ENCODE results near the gene NUDT2.

Gene NUDT2

DNA sequence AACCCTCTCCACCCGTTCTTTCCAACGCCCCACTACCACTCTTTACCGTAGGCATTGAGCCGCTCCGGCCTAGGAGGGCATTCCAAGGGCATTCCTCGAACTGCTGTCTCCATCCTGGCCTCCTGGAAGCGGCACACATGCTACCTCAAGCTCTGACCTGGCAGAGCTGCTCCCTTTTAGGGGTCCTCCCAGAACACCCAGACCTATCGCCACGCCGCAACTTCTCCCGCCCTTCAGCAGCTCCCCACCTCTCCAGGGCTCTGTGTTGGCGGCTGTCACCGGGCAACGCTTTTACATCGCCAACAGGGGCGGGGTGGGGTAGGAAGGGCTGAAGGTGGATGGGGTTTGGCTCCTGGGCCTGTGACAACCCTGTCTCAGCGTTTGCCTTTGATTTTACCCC lies 52.0 kb downstream of the NUDT2 start:
- H3F3A ChIP-seq (ENCODE audit: control insufficient read depth, insufficient read depth): no peaks in the 10 kb centered on the region
- H3K9me3 ChIP-seq (ENCODE audit: control insufficient read depth, insufficient read depth, low read length): no peaks in the 10 kb centered on the region
- H4K20me1 ChIP-seq (ENCODE audit: control insufficient read depth, insufficient read depth, low read depth, low read length): no peaks in the 10 kb centered on the region
- peak overlapping the region; percentile 75 for H3K4me3 ChIP-seq (ENCODE audit: low read length)
- peak overlapping the region; percentile 85 for H3K4me2 ChIP-seq (ENCODE audit: low read length)
- H3K27ac ChIP-seq (ENCODE audit: low read depth, low read length): no peak overlapping the region
- H3K79me2 ChIP-seq (ENCODE audit: control insufficient read depth, low read length): no peaks in the 10 kb centered on the region
- peaks cover 19% of the 10 kb centered on the region for H3K27me3 ChIP-seq (ENCODE audit: control insufficient read depth, low read length)
- H3K9me2 ChIP-seq (replicated peaks; ENCODE audit: control insufficient read depth, low read length): no peaks in the 10 kb centered on the region
- TF ChIP-seq EZH2phosphoT487 (IDR thresholded peaks at IDR 0.05; ENCODE audit: borderline replicate concordance, low read length): no peak
- TF ChIP-seq, protein P1, sequence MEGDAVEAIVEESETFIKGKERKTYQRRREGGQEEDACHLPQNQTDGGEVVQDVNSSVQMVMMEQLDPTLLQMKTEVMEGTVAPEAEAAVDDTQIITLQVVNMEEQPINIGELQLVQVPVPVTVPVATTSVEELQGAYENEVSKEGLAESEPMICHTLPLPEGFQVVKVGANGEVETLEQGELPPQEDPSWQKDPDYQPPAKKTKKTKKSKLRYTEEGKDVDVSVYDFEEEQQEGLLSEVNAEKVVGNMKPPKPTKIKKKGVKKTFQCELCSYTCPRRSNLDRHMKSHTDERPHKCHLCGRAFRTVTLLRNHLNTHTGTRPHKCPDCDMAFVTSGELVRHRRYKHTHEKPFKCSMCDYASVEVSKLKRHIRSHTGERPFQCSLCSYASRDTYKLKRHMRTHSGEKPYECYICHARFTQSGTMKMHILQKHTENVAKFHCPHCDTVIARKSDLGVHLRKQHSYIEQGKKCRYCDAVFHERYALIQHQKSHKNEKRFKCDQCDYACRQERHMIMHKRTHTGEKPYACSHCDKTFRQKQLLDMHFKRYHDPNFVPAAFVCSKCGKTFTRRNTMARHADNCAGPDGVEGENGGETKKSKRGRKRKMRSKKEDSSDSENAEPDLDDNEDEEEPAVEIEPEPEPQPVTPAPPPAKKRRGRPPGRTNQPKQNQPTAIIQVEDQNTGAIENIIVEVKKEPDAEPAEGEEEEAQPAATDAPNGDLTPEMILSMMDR (IDR thresholded peaks at IDR 0.05; ENCODE audit: low read depth, low read length, poor library complexity, severe bottlenecking): no peak
- H3K4me1 ChIP-seq (ENCODE audit: control insufficient read depth, low read length): peaks cover 31% of the 10 kb centered on the region
- no peaks in the 10 kb centered on the region for H3K36me3 ChIP-seq (ENCODE audit: control insufficient read depth, low read length)

DNA sequence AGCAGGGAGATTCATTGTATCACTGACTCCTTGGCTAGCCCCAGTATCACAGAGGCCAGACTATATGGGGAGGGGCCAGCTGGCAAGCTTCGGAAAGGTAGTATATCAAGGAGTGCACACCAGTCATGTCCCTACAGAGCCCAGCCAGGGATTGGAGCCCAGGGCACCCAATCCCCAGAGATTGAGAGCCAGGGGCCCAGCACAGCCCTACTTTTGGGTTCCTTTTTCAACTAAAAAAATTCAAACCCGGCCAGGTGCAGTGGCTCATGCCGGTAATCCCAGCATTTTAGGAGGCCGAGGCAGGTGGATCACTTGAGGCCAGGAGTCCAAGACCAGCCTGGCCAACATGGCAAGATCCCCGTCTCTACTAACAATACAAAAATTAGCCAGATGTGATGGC lies 52.7 kb downstream of the NUDT2 start:
- H3K4me2 ChIP-seq (ENCODE audit: low read length): no peak overlapping the region
- H4K20me1 ChIP-seq (ENCODE audit: control insufficient read depth, insufficient read depth, low read depth, low read length): no peaks in the 10 kb centered on the region
- no peaks in the 10 kb centered on the region for H3K36me3 ChIP-seq (ENCODE audit: control insufficient read depth, low read length)
- H3F3A ChIP-seq (ENCODE audit: control insufficient read depth, insufficient read depth): no peaks in the 10 kb centered on the region
- H3K79me2 ChIP-seq (ENCODE audit: control insufficient read depth, low read length): no peaks in the 10 kb centered on the region
- no peaks in the 10 kb centered on the region for H3K9me2 ChIP-seq (replicated peaks; ENCODE audit: control insufficient read depth, low read length)
- no peak overlapping the region for H3K4me3 ChIP-seq (ENCODE audit: low read length)
- peaks cover 19% of the 10 kb centered on the region for H3K27me3 ChIP-seq (ENCODE audit: control insufficient read depth, low read length)
- no peak overlapping the region for H3K27ac ChIP-seq (ENCODE audit: low read depth, low read length)
- no peaks in the 10 kb centered on the region for H3K9me3 ChIP-seq (ENCODE audit: control insufficient read depth, insufficient read depth, low read length)
- peaks cover 29% of the 10 kb centered on the region for H3K4me1 ChIP-seq (ENCODE audit: control insufficient read depth, low read length)
- no peak for TF ChIP-seq EZH2phosphoT487 (IDR thresholded peaks at IDR 0.05; ENCODE audit: borderline replicate concordance, low read length)
- TF ChIP-seq, protein P1 (IDR thresholded peaks at IDR 0.05; ENCODE audit: low read depth, low read length, poor library complexity, severe bottlenecking): no peak

- H3F3A ChIP-seq (ENCODE audit: control insufficient read depth, insufficient read depth): no peaks in the 10 kb centered on the region
- H3K9me3 ChIP-seq (ENCODE audit: control insufficient read depth, insufficient read depth, low read length): no peaks in the 10 kb centered on the region
- no peak overlapping the region for H3K27ac ChIP-seq (ENCODE audit: low read depth, low read length)
- peaks cover 25% of the 10 kb centered on the region for H3K4me1 ChIP-seq (ENCODE audit: control insufficient read depth, low read length)
- no peaks in the 10 kb centered on the region for H3K36me3 ChIP-seq (ENCODE audit: control insufficient read depth, low read length)
- H4K20me1 ChIP-seq (ENCODE audit: control insufficient read depth, insufficient read depth, low read depth, low read length): no peaks in the 10 kb centered on the region
- TF ChIP-seq EZH2phosphoT487 (IDR thresholded peaks at IDR 0.05; ENCODE audit: borderline replicate concordance, low read length): no peak
- TF ChIP-seq, protein P1 (IDR thresholded peaks at IDR 0.05; ENCODE audit: low read depth, low read length, poor library complexity, severe bottlenecking): no peak
- H3K79me2 ChIP-seq (ENCODE audit: control insufficient read depth, low read length): no peaks in the 10 kb centered on the region
- peaks cover 21% of the 10 kb centered on the region for H3K27me3 ChIP-seq (ENCODE audit: control insufficient read depth, low read length)
- no peak overlapping the region for H3K4me3 ChIP-seq (ENCODE audit: low read length)
- no peaks in the 10 kb centered on the region for H3K9me2 ChIP-seq (replicated peaks; ENCODE audit: control insufficient read depth, low read length)
- no peak overlapping the region for H3K4me2 ChIP-seq (ENCODE audit: low read length)
Observed at GRCh38 chr9:34382879-34383278, 53.5 kb downstream of the NUDT2 start.

GRCh38 chr9:34383904-34384303 lies 54.5 kb downstream of the NUDT2 start:
- Histone ChIP-seq H3F3A (ENCODE audit: control insufficient read depth, insufficient read depth) (no peaks in the 10 kb centered on the region), H3K79me2 (ENCODE audit: control insufficient read depth, low read length) (no peaks in the 10 kb centered on the region), H3K9me2 (replicated peaks; ENCODE audit: control insufficient read depth, low read length) (no peaks in the 10 kb centered on the region), H3K4me1 (ENCODE audit: control insufficient read depth, low read length) (peaks cover 25% of the 10 kb centered on the region), H3K9me3 (ENCODE audit: control insufficient read depth, insufficient read depth, low read length) (no peaks in the 10 kb centered on the region), H3K27me3 (ENCODE audit: control insufficient read depth, low read length) (peaks cover 24% of the 10 kb centered on the region), H3K36me3 (ENCODE audit: control insufficient read depth, low read length) (no peaks in the 10 kb centered on the region), H4K20me1 (ENCODE audit: control insufficient read depth, insufficient read depth, low read depth, low read length) (no peaks in the 10 kb centered on the region), H3K4me3 (ENCODE audit: low read length) (no peak overlapping the region), H3K27ac (ENCODE audit: low read depth, low read length) (no peak overlapping the region), H3K4me2 (ENCODE audit: low read length) (no peak overlapping the region)
- TF ChIP-seq, protein P1 (IDR thresholded peaks at IDR 0.05; ENCODE audit: low read depth, low read length, poor library complexity, severe bottlenecking): no peak
- TF ChIP-seq EZH2phosphoT487 (IDR thresholded peaks at IDR 0.05; ENCODE audit: borderline replicate concordance, low read length): no peak

Measured in DOHH2 (cell line).